HepG2 (cell line): ENCODE measurements around the gene ATP9A.

ENCODE experiments used
- ATF1 ChIP-seq: IDR thresholded peaks from 2 replicates; pipeline ENCODE4 v1.6.1; 2016; ENCODE audit warnings: mild to moderate bottlenecking, control low read depth
- HMG20A ChIP-seq: IDR thresholded peaks from 2 replicates; pipeline ENCODE4 v1.6.1; 2016; ENCODE audit warnings: borderline replicate concordance
- REST ChIP-seq, 2 experiments: IDR thresholded peaks; 2 replicates each; pipeline ENCODE4 v1.6.1; 2011 to 2012; ENCODE audit warnings: low read length in 2 of 2, borderline replicate concordance in 1 of 2, low read depth in 1 of 2, mild to moderate bottlenecking in 1 of 2, moderate library complexity in 1 of 2
- SP4 ChIP-seq: sonication (generic); formaldehyde crosslinking; IDR thresholded peaks from 2 replicates; pipeline ENCODE4 v1.8.1; 2023; ENCODE audit warnings: mild to moderate bottlenecking, missing genetic modification reagents
- SRSF1 ChIP-seq: fragments of 200-400 bp; formaldehyde crosslinking; optimal IDR thresholded peaks from 2 replicates; pipeline ENCODE3; 2017; ENCODE audit warnings: mild to moderate bottlenecking, low read depth, low read length, moderate library complexity
- ZNF274 ChIP-seq: sonication (generic); formaldehyde crosslinking; IDR thresholded peaks from 2 replicates; pipeline ENCODE4 v1.5.1; 2020; ENCODE audit warnings: mild to moderate bottlenecking, missing genetic modification reagents
- ZNF790 ChIP-seq: sonication (generic); formaldehyde crosslinking; IDR thresholded peaks from 2 replicates; pipeline ENCODE4 v1.8.0; 2022; ENCODE audit warnings: missing genetic modification reagents, mild to moderate bottlenecking, borderline replicate concordance

- no peak for TF ChIP-seq ZNF790 (CRISPR knock-in tag)
- no peak for TF ChIP-seq REST (IDR thresholded peaks at IDR 0.05; ENCODE audit: borderline replicate concordance in 1 of 2, low read depth in 1 of 2, low read length in 2 of 2)
- no peak for TF ChIP-seq SRSF1
- no peak for TF ChIP-seq ATF1 (CRISPR knock-in tag)
- no peak for TF ChIP-seq SP4 (CRISPR knock-in tag)
- no peak for TF ChIP-seq ZNF274
- no peak for TF ChIP-seq HMG20A (CRISPR knock-in tag)
These were observed 20.6 kb upstream of the ATP9A start for GRCh38 chr20:51788822-51789221.
